ENCODE results near the gene SLC22A23.

The SLC22A23 gene

DNA sequence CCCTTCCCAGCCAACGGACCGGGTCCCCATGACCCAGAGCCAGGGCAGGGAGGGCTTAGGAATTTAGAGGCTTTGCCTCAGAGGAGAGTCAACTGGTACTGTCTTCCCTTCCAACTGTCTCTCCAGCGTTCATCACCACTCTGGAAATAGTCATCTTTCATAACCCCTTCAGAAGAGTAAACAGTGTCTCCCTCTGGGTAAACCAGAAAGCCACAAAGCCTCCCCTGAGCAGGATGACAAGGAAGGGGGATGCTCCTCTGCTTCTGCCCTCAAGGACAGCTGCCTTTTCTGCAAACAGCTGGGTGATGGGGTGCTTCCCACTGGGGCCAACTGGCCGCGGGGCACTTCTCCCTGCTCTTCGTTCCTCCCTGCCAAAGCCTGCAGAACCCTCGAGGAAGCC is 108.0 kb downstream of the SLC22A23 start:
- Histone ChIP-seq H3K9me3 (replicated peaks; ENCODE audit: insufficient read depth, low read length) (no peaks in the 10 kb centered on the region), H3K9ac (ENCODE audit: low read length) (no peak overlapping the region), H3K27me3 (replicated peaks; ENCODE audit: insufficient read depth, low read length) (no peaks in the 10 kb centered on the region), H3K4me2 (ENCODE audit: low read depth, low read length) (no peak overlapping the region), H3K27ac (ENCODE audit: low read length) (no peak overlapping the region), H4K20me1 (ENCODE audit: insufficient read depth, low read length) (no peaks in the 10 kb centered on the region), H3F3A (ENCODE audit: insufficient read depth, low read length) (no peaks in the 10 kb centered on the region), H3K4me1 (ENCODE audit: low read length) (peaks cover 15% of the 10 kb centered on the region), H3K36me3 (replicated peaks; ENCODE audit: insufficient read depth, low read length) (no peaks in the 10 kb centered on the region), H3K9me2 (replicated peaks; ENCODE audit: insufficient read depth, low read length) (no peaks in the 10 kb centered on the region), H3K4me3 (ENCODE audit: low read length) (no peak overlapping the region), H2AFZ (ENCODE audit: low read length) (no peak overlapping the region), H3K79me2 (ENCODE audit: low read length) (no peaks in the 10 kb centered on the region)
- no peak for TF ChIP-seq EZH2 (optimal IDR thresholded peaks at IDR 0.05; ENCODE audit: low read depth, low read length)
- TF ChIP-seq, protein P1, sequence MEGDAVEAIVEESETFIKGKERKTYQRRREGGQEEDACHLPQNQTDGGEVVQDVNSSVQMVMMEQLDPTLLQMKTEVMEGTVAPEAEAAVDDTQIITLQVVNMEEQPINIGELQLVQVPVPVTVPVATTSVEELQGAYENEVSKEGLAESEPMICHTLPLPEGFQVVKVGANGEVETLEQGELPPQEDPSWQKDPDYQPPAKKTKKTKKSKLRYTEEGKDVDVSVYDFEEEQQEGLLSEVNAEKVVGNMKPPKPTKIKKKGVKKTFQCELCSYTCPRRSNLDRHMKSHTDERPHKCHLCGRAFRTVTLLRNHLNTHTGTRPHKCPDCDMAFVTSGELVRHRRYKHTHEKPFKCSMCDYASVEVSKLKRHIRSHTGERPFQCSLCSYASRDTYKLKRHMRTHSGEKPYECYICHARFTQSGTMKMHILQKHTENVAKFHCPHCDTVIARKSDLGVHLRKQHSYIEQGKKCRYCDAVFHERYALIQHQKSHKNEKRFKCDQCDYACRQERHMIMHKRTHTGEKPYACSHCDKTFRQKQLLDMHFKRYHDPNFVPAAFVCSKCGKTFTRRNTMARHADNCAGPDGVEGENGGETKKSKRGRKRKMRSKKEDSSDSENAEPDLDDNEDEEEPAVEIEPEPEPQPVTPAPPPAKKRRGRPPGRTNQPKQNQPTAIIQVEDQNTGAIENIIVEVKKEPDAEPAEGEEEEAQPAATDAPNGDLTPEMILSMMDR (IDR thresholded peaks at IDR 0.05; ENCODE audit: low read length), result no peak
- no peak for TF ChIP-seq EZH2phosphoT487 (IDR thresholded peaks at IDR 0.05; ENCODE audit: low read length)
- no peak for DNase-seq

DNA sequence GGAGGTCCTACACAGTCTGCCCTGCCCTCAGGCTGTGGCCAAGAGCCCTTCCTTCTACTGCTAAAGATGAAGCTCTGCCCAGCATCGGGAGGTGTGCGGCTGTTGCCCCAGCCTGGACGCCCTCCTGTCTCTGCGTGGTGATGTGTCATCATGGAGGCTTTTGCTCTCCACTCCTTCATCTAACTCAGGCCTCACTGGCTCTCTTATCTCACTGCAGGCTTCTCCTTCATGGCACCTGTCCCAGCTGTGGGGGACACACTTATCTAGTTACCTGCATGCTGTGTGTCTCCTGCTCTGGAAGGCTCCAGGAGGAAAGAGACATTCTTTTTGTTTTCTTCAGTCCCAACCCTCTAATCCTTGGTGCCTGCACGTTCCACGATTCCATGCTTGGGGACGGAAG is 109.0 kb downstream of the SLC22A23 start:
- Histone ChIP-seq H3K9ac (ENCODE audit: low read length) (no peak overlapping the region), H3K27ac (ENCODE audit: low read length) (no peak overlapping the region), H3K4me3 (ENCODE audit: low read length) (no peak overlapping the region), H4K20me1 (ENCODE audit: insufficient read depth, low read length) (no peaks in the 10 kb centered on the region), H2AFZ (ENCODE audit: low read length) (no peak overlapping the region), H3K36me3 (replicated peaks; ENCODE audit: insufficient read depth, low read length) (no peaks in the 10 kb centered on the region), H3K9me2 (replicated peaks; ENCODE audit: insufficient read depth, low read length) (no peaks in the 10 kb centered on the region), H3K9me3 (replicated peaks; ENCODE audit: insufficient read depth, low read length) (no peaks in the 10 kb centered on the region), H3K4me2 (ENCODE audit: low read depth, low read length) (no peak overlapping the region), H3K27me3 (replicated peaks; ENCODE audit: insufficient read depth, low read length) (no peaks in the 10 kb centered on the region), H3F3A (ENCODE audit: insufficient read depth, low read length) (no peaks in the 10 kb centered on the region), H3K79me2 (ENCODE audit: low read length) (no peaks in the 10 kb centered on the region), H3K4me1 (ENCODE audit: low read length) (peaks cover 15% of the 10 kb centered on the region)
- no peak for DNase-seq
- TF ChIP-seq EZH2 (optimal IDR thresholded peaks at IDR 0.05; ENCODE audit: low read depth, low read length) (no peak), EZH2phosphoT487 (IDR thresholded peaks at IDR 0.05; ENCODE audit: low read length) (no peak)
- TF ChIP-seq, protein P1 (IDR thresholded peaks at IDR 0.05; ENCODE audit: low read length), result no peak

DNA sequence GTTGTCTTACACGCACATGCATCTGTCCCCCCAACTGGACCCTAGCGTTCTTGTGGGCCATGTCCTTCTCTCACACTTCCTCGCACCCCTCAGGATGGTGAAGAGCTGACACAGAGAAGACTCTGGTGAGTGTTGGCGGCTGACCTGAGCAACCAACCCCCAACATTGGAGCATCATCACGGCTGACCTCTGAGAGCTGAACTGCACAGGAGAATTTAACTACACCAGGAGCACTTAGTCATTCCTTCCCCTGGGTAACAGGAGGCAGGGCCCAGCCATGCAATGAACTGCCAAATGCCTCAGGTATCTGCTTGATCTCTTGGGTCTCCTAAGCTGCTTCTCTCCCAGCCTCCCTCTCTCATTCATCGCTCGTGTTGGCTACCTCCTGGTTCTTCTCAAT is 109.6 kb downstream of the SLC22A23 start:
- H2AFZ ChIP-seq (ENCODE audit: low read length), result no peak overlapping the region

More for the DNA sequence above, 109.6 kb downstream of the SLC22A23 start:
- Histone ChIP-seq H3F3A (ENCODE audit: insufficient read depth, low read length) (no peaks in the 10 kb centered on the region), H3K79me2 (ENCODE audit: low read length) (no peaks in the 10 kb centered on the region), H3K36me3 (replicated peaks; ENCODE audit: insufficient read depth, low read length) (no peaks in the 10 kb centered on the region), H3K9me3 (replicated peaks; ENCODE audit: insufficient read depth, low read length) (no peaks in the 10 kb centered on the region), H4K20me1 (ENCODE audit: insufficient read depth, low read length) (no peaks in the 10 kb centered on the region), H3K4me2 (ENCODE audit: low read depth, low read length) (no peak overlapping the region), H3K9ac (ENCODE audit: low read length) (no peak overlapping the region), H3K27me3 (replicated peaks; ENCODE audit: insufficient read depth, low read length) (no peaks in the 10 kb centered on the region), H3K9me2 (replicated peaks; ENCODE audit: insufficient read depth, low read length) (no peaks in the 10 kb centered on the region), H3K4me1 (ENCODE audit: low read length) (peaks cover 15% of the 10 kb centered on the region), H3K4me3 (ENCODE audit: low read length) (no peak overlapping the region), H3K27ac (ENCODE audit: low read length) (no peak overlapping the region)
- no peak for DNase-seq
- no peak for TF ChIP-seq EZH2 (optimal IDR thresholded peaks at IDR 0.05; ENCODE audit: low read depth, low read length)
- no peak for TF ChIP-seq EZH2phosphoT487 (IDR thresholded peaks at IDR 0.05; ENCODE audit: low read length)
- TF ChIP-seq, protein P1 (IDR thresholded peaks at IDR 0.05; ENCODE audit: low read length), result no peak

Data from MM.1S (cell line).